CD4-positive, alpha-beta memory T cell (primary cell): ENCODE data around the gene FAM118A. TPM values are rescaled to one million over a fixed set of nuclear protein-coding genes. Genes with fewer than 3 reads are reported as not detected.

Experiments
- CTCF ChIA-PET: fragments of 350-600 bp; sonication (Branson Sonifier 250); formaldehyde crosslinking; loops from one replicate; lab custom pipeline; 2021; ENCODE audit warnings: inconsistent platforms; ENCODE audit not compliant: partially characterized antibody; lab: Charles Lee
- POLR2A ChIA-PET: fragments of 350-600 bp; sonication (Branson Sonifier 250); formaldehyde crosslinking; loops from one replicate; lab custom pipeline; 2021; ENCODE audit not compliant: partially characterized antibody; lab: Charles Lee
- DNase-seq, 5 donors: peaks; one replicate each; pipeline versions ENCODE4 v3.0.0 to v3.0.0-alpha.2; 2020 to 2022; ENCODE audit warnings: mixed read lengths in 1 of 5
- H3K27ac ChIP-seq: one replicate; pipeline ENCODE4 v1.7.0; 2013; ENCODE audit warnings: low read depth, low read length
- H3K27me3 ChIP-seq: 2 replicates; pipeline ENCODE4 v1.7.0; 2013; ENCODE audit warnings: mild to moderate bottlenecking, low read length, moderate library complexity; ENCODE audit not compliant: insufficient read depth
- H3K36me3 ChIP-seq: 2 replicates; pipeline ENCODE4 v1.7.0; 2013; ENCODE audit warnings: mild to moderate bottlenecking, low read length, moderate library complexity; ENCODE audit not compliant: insufficient read depth
- H3K4me1 ChIP-seq: 2 replicates; pipeline ENCODE4 v1.7.0; 2013; ENCODE audit warnings: mild to moderate bottlenecking, low read length, moderate library complexity; ENCODE audit not compliant: insufficient read depth
- H3K4me3 ChIP-seq, 2 donors: one replicate each; pipeline ENCODE4 v1.7.0; 2013; ENCODE audit warnings: low read length in 2 of 2, mild to moderate bottlenecking in 1 of 2
- H3K9me3 ChIP-seq, 2 donors: one replicate each; pipeline ENCODE4 v1.7.0; 2013; ENCODE audit warnings: low read length in 2 of 2, control low read depth in 1 of 2; ENCODE audit not compliant: control insufficient read depth in 1 of 2
- H3K27ac Mint-ChIP-seq, 7 donors: one replicate each; pipeline ENCODE4 v1.8.0; 2020 to 2021; ENCODE audit warnings: mixed read lengths in 7 of 7, mild to moderate bottlenecking in 6 of 7, inconsistent platforms in 3 of 7, moderate library complexity in 3 of 7
- H3K27me3 Mint-ChIP-seq, 2 donors: one replicate each; pipeline ENCODE4 v1.8.0; 2020 to 2021; ENCODE audit warnings: mixed read lengths in 2 of 2
- H3K36me3 Mint-ChIP-seq, 2 donors: one replicate each; pipeline ENCODE4 v1.8.0; 2020 to 2021; ENCODE audit warnings: mixed read lengths in 2 of 2, inconsistent platforms in 1 of 2, mild to moderate bottlenecking in 1 of 2
- H3K4me1 Mint-ChIP-seq, 4 donors: one replicate each; pipeline ENCODE4 v1.8.0; 2020 to 2021; ENCODE audit warnings: mixed read lengths in 4 of 4, mild to moderate bottlenecking in 1 of 4
- H3K4me3 Mint-ChIP-seq, 8 donors: one replicate each; pipeline ENCODE4 v1.8.0; 2020 to 2021; ENCODE audit warnings: mixed read lengths in 8 of 8, mild to moderate bottlenecking in 7 of 8, moderate library complexity in 6 of 8, inconsistent platforms in 3 of 8
- H3K9me3 Mint-ChIP-seq, 8 donors: one replicate each; pipeline ENCODE4 v1.8.0; 2020 to 2021; ENCODE audit warnings: mixed read lengths in 8 of 8, mild to moderate bottlenecking in 5 of 8, inconsistent platforms in 3 of 8, moderate library complexity in 1 of 8
- intact Hi-C: fragments of 100-400 bp; cut with micrococcal nuclease; formaldehyde crosslinking; loops from one replicate; pipeline ENCODE4 v1.15.1; 2023
- polyA plus RNA-seq, 2 donors: library from polyadenylated mRNA; unstranded; fragments of 300-500 nt; fragmentation: Illumina TruSeq; gene quantifications; one replicate each; pipeline ENCODE4 v1.2.3, GENCODE V29; 2021
- total RNA-seq, 2 experiments: library from RNA; stranded (reverse); gene quantifications; one replicate each; pipeline ENCODE4 v1.2.3, GENCODE V29; 2021

Gene FAM118A
- total and polyA plus RNA-seq, 4 experiments from 2014 or later, result 34.5 to 122 (median 85.1) TPM

DNA sequence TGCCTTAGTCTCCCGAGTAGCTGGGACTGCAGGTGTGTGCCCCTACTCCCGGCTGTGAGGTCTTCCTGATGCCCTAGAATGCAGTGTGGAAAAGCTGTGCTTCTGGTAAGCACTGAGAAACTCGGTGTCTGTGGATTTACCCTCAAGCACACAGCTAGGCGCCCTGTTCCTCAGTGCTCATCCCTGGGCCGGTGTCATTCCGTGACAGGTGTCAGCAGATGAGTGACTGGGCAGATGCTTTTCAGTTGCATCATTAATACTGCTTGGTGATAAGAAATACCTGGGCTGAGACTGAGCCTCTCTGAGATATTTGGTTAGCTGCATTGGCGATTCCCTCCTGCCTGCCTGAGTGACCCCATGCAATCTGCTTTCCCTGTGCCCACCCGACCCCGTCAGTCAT is 21.8 kb downstream of the FAM118A start:
- H3K27ac ChIP-seq, result no peak overlapping the region
- H3K36me3 Mint-ChIP-seq, result peaks cover 33 to 79% of the 10 kb centered on the region in 2 donors
- ChIA-PET CTCF (interaction anchor here (0.5 kb wide), 1 partner anchor 13 kb away, joined by 3 read pairs; no protein-coding TSS in a partner anchor), POLR2A (no interaction called here)
- peaks cover 1 to 9% (median 5%) of the 10 kb centered on the region in 4 donors for H3K4me1 Mint-ChIP-seq
- H3K9me3 ChIP-seq, result no peaks in the 10 kb centered on the region
- intact Hi-C loops, result no loop called here
- no peaks in the 10 kb centered on the region for H3K27me3 ChIP-seq
- no peaks in the 10 kb centered on the region for H3K9me3 Mint-ChIP-seq
- peak overlapping the region in 2 of 7 donors; percentile 37 to 83 for H3K27ac Mint-ChIP-seq
- H3K4me3 ChIP-seq, result no peak overlapping the region
- DNase-seq, result no peak
- H3K36me3 ChIP-seq, result peaks cover 56% of the 10 kb centered on the region
- no peaks in the 10 kb centered on the region for H3K4me1 ChIP-seq
- H3K27me3 Mint-ChIP-seq, result no peaks in the 10 kb centered on the region
- H3K4me3 Mint-ChIP-seq, result no peak overlapping the region

DNA sequence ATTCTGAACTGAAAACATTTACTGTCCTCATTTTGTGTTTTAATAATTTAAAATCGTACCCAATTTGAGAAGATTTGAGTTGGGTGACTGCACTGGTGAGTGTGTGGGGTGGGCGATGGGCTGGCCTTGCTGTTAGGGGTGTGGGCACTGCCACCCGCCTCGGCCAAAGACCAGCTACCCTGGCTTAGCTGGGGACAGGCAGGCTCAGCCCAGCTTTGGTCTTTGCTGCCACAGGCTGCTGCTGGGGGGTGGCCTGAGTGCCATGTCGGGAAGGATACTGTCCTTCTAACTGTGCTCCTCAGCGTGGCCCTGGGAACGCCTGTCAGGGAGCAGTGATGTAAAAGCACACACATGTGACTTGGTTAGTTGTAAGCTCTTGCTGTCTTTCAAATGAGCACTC is 22.3 kb downstream of the FAM118A start:
- Mint-ChIP-seq H3K9me3 (no peaks in the 10 kb centered on the region), H3K36me3 (peaks cover 38 to 84% of the 10 kb centered on the region in 2 donors), H3K27ac (peak overlapping the region in 1 of 7 donors; percentile 12), H3K4me3 (no peak overlapping the region), H3K4me1 (peaks cover 1 to 9% (median 5%) of the 10 kb centered on the region in 4 donors), H3K27me3 (no peaks in the 10 kb centered on the region)
- Histone ChIP-seq H3K36me3 (peaks cover 62% of the 10 kb centered on the region), H3K4me1 (no peaks in the 10 kb centered on the region), H3K27ac (no peak overlapping the region), H3K27me3 (no peaks in the 10 kb centered on the region), H3K4me3 (no peak overlapping the region), H3K9me3 (no peaks in the 10 kb centered on the region)
- ChIA-PET CTCF (interaction anchor here (0.5 kb wide), 1 partner anchor 14 kb away, joined by 3 read pairs; no protein-coding TSS in a partner anchor), POLR2A (no interaction called here)
- intact Hi-C loops, result no loop called here
- DNase-seq, result no peak

DNA sequence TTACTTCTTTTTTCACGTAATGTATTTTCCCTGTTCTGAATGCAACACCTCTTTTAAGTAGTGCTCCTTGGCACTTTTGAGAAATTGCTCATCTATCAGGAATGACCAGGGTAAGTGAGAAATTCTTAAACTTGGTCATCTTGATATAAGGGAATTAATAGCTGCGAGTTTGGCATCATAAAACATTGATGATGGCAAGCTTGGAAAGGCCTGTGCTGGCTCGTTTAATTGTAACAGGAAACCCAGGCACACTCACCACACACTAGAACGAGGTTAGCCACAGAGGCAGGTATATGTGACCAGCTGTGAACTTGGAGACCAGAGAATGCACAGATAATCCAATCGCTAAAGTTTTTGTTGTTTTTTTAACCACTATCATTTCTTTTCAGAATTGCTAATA is 24.3 kb downstream of the FAM118A start:
- peaks cover 61% of the 10 kb centered on the region for H3K36me3 ChIP-seq
- no peaks in the 10 kb centered on the region for H3K27me3 ChIP-seq
- no peaks in the 10 kb centered on the region for H3K4me1 ChIP-seq
- no peak for DNase-seq
- Mint-ChIP-seq H3K4me1 (peaks cover 0 to 6% (median 4%) of the 10 kb centered on the region in 4 donors), H3K27me3 (no peaks in the 10 kb centered on the region), H3K27ac (peak overlapping the region in 2 of 7 donors; percentile 48 to 60), H3K9me3 (no peaks in the 10 kb centered on the region), H3K36me3 (peaks cover 50 to 90% of the 10 kb centered on the region in 2 donors), H3K4me3 (peak overlapping the region in 1 of 8 donors; percentile 11)
- H3K9me3 ChIP-seq, result no peaks in the 10 kb centered on the region
- ChIA-PET POLR2A (no interaction called here), CTCF (interaction anchor here (0.6 kb wide), 1 partner anchor 29 kb away, joined by 3 read pairs; no protein-coding TSS in a partner anchor)
- H3K27ac ChIP-seq, result no peak overlapping the region
- no peak overlapping the region for H3K4me3 ChIP-seq
- intact Hi-C loops, result no loop called here

DNA sequence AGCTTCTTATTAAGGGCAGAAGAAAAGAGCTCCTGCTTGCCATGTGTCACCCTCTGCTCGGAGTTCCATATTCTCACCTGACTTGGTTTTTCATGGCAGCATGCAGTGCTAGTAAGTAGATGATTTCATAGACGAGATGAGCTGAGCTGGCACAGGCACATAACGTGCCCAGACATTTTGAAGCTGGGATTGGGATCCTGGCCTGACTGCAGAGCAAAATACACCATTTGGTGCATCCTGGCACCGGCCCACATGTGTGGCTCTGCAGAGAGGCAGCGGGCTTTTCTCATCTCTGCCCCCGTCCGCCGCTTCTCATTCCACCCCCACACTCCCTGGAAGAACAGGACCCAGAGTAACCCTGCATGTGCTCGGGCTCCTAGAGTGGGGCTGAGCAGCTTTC is 24.8 kb downstream of the FAM118A start:
- Mint-ChIP-seq H3K27me3 (no peaks in the 10 kb centered on the region), H3K4me3 (no peak overlapping the region), H3K36me3 (peaks cover 48 to 89% of the 10 kb centered on the region in 2 donors), H3K9me3 (no peaks in the 10 kb centered on the region), H3K27ac (peak overlapping the region in 1 of 7 donors; percentile 2), H3K4me1 (peaks cover 0 to 6% (median 4%) of the 10 kb centered on the region in 4 donors)
- peaks cover 63% of the 10 kb centered on the region for H3K36me3 ChIP-seq
- CTCF ChIA-PET, result interaction anchor here (0.6 kb wide), 1 partner anchor 30 kb away, joined by 3 read pairs; no protein-coding TSS in a partner anchor
- no peak overlapping the region for H3K4me3 ChIP-seq
- POLR2A ChIA-PET, result no interaction called here
- no peaks in the 10 kb centered on the region for H3K27me3 ChIP-seq
- H3K9me3 ChIP-seq, result no peaks in the 10 kb centered on the region
- no peak for DNase-seq
- no peak overlapping the region for H3K27ac ChIP-seq
- no peaks in the 10 kb centered on the region for H3K4me1 ChIP-seq
- intact Hi-C loops, result no loop called here

DNA sequence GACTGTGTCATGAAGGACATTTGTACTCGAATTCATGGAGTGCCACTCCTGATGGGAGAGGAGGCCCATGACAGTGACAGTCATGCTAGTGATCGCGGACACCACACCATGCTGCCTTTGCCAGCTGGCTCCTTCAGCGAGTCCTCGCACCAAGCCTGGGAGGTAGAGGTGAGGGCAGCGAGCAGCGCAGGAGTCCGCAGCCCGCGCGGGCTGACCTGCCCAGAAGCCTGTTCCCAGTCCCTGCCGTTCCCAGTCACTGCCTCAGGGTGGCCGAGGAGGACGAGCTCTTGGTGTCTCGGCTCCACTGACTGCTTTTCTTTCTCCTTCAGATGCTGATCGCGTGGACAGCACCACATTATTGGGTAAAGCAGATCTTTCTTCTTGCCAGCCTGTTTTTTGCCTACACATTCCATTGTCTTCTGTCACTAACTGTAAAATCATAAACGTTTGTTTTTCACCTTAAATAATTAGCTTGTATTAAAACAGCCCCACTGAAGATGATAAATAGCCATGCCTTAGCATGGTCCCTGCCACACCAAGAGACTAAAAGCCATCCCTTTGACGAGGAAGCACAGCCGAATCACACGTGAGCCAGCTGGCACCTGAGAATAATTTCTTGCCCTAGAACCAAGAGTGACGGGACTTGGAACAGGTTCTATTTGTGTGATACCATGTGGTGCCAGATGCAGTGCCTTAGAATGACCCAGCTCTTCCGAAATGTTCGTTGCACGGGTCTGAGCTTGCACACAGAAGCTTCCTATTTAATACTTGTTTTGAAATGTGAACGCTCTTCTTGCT is 25.5 kb downstream of the FAM118A start:
- H3K27ac Mint-ChIP-seq, result peak overlapping the region in 3 of 7 donors; percentile 2 to 65 (median 19)
- intact Hi-C loops, result no loop called here
- CTCF ChIA-PET, result no interaction called here

DNA sequence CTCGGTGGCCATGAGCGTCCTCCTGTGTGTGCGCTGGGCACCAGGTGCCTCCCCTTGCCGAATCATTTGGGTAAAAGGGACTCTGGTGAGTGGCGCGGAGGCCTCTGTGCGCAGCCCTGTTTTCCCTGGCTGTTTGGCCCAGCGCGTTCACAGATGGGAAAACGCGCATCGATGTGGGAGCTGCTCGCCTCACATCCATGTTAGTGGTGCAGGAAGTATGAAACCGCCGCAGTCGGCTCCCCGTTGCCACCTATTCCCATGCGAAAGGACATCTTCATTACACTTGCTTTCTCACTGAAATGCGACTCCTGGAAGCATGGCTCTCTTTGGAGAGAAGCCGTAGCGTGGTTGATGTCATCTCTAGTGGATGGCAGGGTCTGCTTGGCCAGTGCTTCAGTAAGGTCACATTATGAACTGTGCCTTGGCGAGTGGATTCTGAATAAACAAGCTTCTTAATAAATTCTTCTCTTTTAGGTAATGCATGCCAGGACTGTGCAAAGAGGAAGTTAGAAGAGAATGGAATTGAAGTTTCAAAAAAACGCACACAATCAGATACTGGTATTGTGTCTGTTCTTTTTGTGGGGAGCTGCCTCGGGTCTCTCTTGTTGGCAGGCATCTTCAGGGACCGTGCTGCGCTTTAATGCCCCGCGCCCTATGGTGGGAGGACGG is 26.3 kb downstream of the FAM118A start:
- peaks cover under 1% of the 10 kb centered on the region for H3K4me1 ChIP-seq
- H3K27me3 Mint-ChIP-seq, result no peaks in the 10 kb centered on the region
- peaks cover 59 to 85% of the 10 kb centered on the region in 2 donors for H3K36me3 Mint-ChIP-seq
- peaks cover 62% of the 10 kb centered on the region for H3K36me3 ChIP-seq
- ChIA-PET CTCF (no interaction called here), POLR2A (no interaction called here)
- no peaks in the 10 kb centered on the region for H3K27me3 ChIP-seq
- no peak overlapping the region for H3K4me3 Mint-ChIP-seq
- no peaks in the 10 kb centered on the region for H3K9me3 Mint-ChIP-seq
- H3K27ac ChIP-seq, result no peak overlapping the region
- H3K4me3 ChIP-seq, result no peak overlapping the region
- peak overlapping the region in 1 of 7 donors; percentile 65 for H3K27ac Mint-ChIP-seq
- H3K4me1 Mint-ChIP-seq, result peaks cover 3 to 10% (median 6%) of the 10 kb centered on the region in 4 donors
- intact Hi-C loops, result no loop called here
- no peak for DNase-seq
- no peaks in the 10 kb centered on the region for H3K9me3 ChIP-seq

More for the DNA sequence above, 25.5 kb downstream of the FAM118A start:
- H3K36me3 ChIP-seq, result peaks cover 63% of the 10 kb centered on the region
- Mint-ChIP-seq H3K4me1 (peaks cover 0 to 6% (median 4%) of the 10 kb centered on the region in 4 donors), H3K9me3 (no peaks in the 10 kb centered on the region), H3K36me3 (peaks cover 55 to 89% of the 10 kb centered on the region in 2 donors), H3K4me3 (no peak overlapping the region), H3K27me3 (no peaks in the 10 kb centered on the region)
- H3K9me3 ChIP-seq, result no peaks in the 10 kb centered on the region
- H3K27ac ChIP-seq, result no peak overlapping the region
- H3K4me1 ChIP-seq, result no peaks in the 10 kb centered on the region
- DNase-seq, result no peak
- POLR2A ChIA-PET, result no interaction called here
- H3K27me3 ChIP-seq, result no peaks in the 10 kb centered on the region
- no peak overlapping the region for H3K4me3 ChIP-seq

DNA sequence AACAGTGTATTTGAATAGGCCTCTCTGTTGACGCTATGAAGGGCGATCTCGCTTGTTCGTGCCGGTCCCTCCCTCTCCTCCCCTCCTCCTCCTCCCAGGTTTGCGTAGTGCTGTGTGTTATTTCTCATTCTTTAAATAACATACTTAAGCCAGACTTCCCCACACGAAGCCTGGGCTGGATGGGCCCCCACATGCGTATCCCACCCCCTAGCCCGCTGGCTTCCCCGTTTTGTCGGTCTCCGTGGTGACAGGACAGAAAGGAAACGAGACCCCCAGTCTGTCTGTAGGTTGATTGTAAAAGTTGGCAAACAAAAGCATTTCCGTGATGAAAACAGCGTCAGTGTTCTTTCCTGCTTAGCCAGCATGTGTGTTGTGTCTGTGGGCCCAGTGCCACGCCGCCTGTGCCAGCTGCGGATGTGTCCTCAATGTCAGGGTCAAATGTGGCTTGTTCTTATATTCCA is 27.3 kb downstream of the FAM118A start:
- Mint-ChIP-seq H3K9me3 (no peaks in the 10 kb centered on the region), H3K4me3 (no peak overlapping the region), H3K36me3 (peaks cover 60 to 86% of the 10 kb centered on the region in 2 donors), H3K27me3 (no peaks in the 10 kb centered on the region), H3K27ac (peak overlapping the region in 5 of 7 donors; percentile 18 to 59 (median 41)), H3K4me1 (peaks cover 8 to 18% (median 12%) of the 10 kb centered on the region in 4 donors)
- no peaks in the 10 kb centered on the region for H3K9me3 ChIP-seq
- CTCF ChIA-PET, result no interaction called here
- H3K4me3 ChIP-seq, result no peak overlapping the region
- H3K27ac ChIP-seq, result no peak overlapping the region
- H3K36me3 ChIP-seq, result peaks cover 54% of the 10 kb centered on the region
- no peak for DNase-seq
- H3K4me1 ChIP-seq, result peaks cover 9% of the 10 kb centered on the region
- intact Hi-C loops, result no loop called here
- H3K27me3 ChIP-seq, result no peaks in the 10 kb centered on the region
- POLR2A ChIA-PET, result no interaction called here
